OCI-LY3 (cell line): ENCODE data around the gene IRS2.

Source experiments
- H2AFZ ChIP-seq: fragments of 200-600, 300-600 bp; shearing (Covaris generic); 2 replicates; pipeline ENCODE4 v1.6.0; 2014; ENCODE audit warnings: antibody characterized with exemption, low read depth, low read length
- H3K27ac ChIP-seq: fragments of 200-600, 300-600 bp; sonication (generic); 2 replicates; pipeline ENCODE4 v1.5.1; 2014; ENCODE audit warnings: mild to moderate bottlenecking, low read length, moderate library complexity, mixed read lengths
- H3K27me3 ChIP-seq: fragments of 200-600, 300-600 bp; sonication (generic); 2 replicates; pipeline ENCODE4 v1.6.1; 2014; ENCODE audit warnings: low read depth, low read length, mixed read lengths
- H3K36me3 ChIP-seq: fragments of 200-600, 300-600 bp; sonication (generic); replicated peaks from 2 replicates; pipeline ENCODE3; 2014; ENCODE audit warnings: low read depth, low read length, mixed read lengths
- H3K4me1 ChIP-seq: fragments of 300-600, 200-600 bp; sonication (generic); 2 replicates; pipeline ENCODE4 v1.6.1; 2014; ENCODE audit warnings: low read length, mixed read lengths
- H3K4me2 ChIP-seq: fragments of 200-600, 300-600 bp; sonication (generic); 2 replicates; pipeline ENCODE4 v1.6.1; 2014; ENCODE audit warnings: low read length, mixed read lengths
- H3K4me3 ChIP-seq: fragments of 300-600, 200-600 bp; sonication (generic); 2 replicates; pipeline ENCODE4 v1.5.1; 2014; ENCODE audit warnings: antibody characterized with exemption, mild to moderate bottlenecking, low read length, moderate library complexity
- H3K79me2 ChIP-seq: fragments of 300-600, 200-600 bp; shearing (Covaris generic); 2 replicates; pipeline ENCODE4 v1.6.1; 2014; ENCODE audit warnings: mild to moderate bottlenecking, low read length, mixed read lengths
- H3K9ac ChIP-seq: fragments of 300-600, 200-600 bp; shearing (Covaris generic); 2 replicates; pipeline ENCODE4 v1.6.0; 2014; ENCODE audit warnings: mild to moderate bottlenecking, low read length, moderate library complexity
- H3K9me3 ChIP-seq: fragments of 200-600, 300-600 bp; shearing (Covaris generic); 2 replicates; pipeline ENCODE4 v1.6.1; 2014; ENCODE audit warnings: low read length, mixed read lengths; ENCODE audit not compliant: insufficient read depth
- H4K20me1 ChIP-seq: fragments of 200-600, 300-600 bp; sonication (generic); 2 replicates; pipeline ENCODE4 v1.6.1; 2016; ENCODE audit warnings: low read length, mixed read lengths; ENCODE audit not compliant: insufficient read depth
- EZH2phosphoT487 ChIP-seq: fragments of 200-600 bp; shearing (Covaris generic); IDR thresholded peaks from 2 replicates; pipeline ENCODE4 v1.6.1; 2018; ENCODE audit warnings: antibody characterized with exemption, mixed run types, low read depth
- TF ChIP-seq, protein P1 (sequence below): fragments of 200-600, 300-600 bp; sonication (generic); IDR thresholded peaks from 2 replicates; pipeline ENCODE4 v1.5.1; 2014; ENCODE audit warnings: antibody characterized with exemption, low read length, low read depth

IRS2 gene

DNA sequence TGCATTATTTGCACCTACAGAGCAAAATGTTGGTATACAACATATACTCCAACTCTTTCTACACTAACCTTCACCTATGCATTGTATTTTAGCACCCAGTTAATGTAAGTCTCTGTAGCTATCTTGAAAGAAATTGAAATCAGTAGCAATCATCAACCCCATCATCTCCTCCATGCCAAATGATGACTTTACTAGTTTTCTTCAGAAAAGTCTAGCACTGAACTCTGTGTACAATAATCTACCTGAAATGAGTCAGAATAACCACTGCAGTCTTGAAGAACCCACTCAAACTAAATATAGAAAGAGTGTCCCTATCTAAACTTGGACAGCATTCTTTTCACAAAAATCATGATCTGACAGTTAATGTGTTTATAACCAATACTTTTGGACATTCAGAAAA, 9.8 kb downstream of the IRS2 start:
- no peak for TF ChIP-seq EZH2phosphoT487
- TF ChIP-seq, protein P1, sequence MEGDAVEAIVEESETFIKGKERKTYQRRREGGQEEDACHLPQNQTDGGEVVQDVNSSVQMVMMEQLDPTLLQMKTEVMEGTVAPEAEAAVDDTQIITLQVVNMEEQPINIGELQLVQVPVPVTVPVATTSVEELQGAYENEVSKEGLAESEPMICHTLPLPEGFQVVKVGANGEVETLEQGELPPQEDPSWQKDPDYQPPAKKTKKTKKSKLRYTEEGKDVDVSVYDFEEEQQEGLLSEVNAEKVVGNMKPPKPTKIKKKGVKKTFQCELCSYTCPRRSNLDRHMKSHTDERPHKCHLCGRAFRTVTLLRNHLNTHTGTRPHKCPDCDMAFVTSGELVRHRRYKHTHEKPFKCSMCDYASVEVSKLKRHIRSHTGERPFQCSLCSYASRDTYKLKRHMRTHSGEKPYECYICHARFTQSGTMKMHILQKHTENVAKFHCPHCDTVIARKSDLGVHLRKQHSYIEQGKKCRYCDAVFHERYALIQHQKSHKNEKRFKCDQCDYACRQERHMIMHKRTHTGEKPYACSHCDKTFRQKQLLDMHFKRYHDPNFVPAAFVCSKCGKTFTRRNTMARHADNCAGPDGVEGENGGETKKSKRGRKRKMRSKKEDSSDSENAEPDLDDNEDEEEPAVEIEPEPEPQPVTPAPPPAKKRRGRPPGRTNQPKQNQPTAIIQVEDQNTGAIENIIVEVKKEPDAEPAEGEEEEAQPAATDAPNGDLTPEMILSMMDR: no peak
- Histone ChIP-seq H3K36me3 (no peaks in the 10 kb centered on the region), H2AFZ (no peak overlapping the region), H3K4me3 (no peak overlapping the region), H3K79me2 (no peaks in the 10 kb centered on the region), H3K27ac (no peak overlapping the region), H3K9me3 (no peaks in the 10 kb centered on the region), H3K27me3 (no peaks in the 10 kb centered on the region), H4K20me1 (no peaks in the 10 kb centered on the region), H3K4me1 (no peaks in the 10 kb centered on the region), H3K9ac (no peak overlapping the region), H3K4me2 (no peak overlapping the region)

DNA sequence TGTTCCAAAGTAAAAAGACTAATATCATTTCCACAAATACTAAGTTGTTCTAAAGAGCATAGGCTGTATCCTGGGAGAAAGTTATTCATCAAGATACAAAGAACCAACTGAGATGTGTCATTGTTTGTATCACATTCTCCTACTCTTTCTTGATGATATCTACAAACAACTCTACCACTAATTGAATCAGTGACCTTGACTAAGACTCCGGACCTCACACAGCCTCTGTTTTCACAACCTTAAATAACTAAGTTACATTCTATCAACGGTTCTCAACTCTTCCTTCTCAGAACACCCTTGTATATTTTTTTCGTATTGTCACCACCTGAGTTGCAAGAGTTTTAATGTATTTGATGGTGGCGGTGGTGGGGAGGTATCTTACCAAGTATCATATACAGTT, 12.6 kb downstream of the IRS2 start:
- Histone ChIP-seq H3K36me3 (no peaks in the 10 kb centered on the region), H4K20me1 (no peaks in the 10 kb centered on the region), H3K27me3 (no peaks in the 10 kb centered on the region), H3K79me2 (no peaks in the 10 kb centered on the region), H3K9ac (no peak overlapping the region), H3K4me2 (no peak overlapping the region), H3K27ac (no peak overlapping the region), H3K4me3 (no peak overlapping the region), H3K4me1 (no peaks in the 10 kb centered on the region), H3K9me3 (no peaks in the 10 kb centered on the region), H2AFZ (no peak overlapping the region)
- no peak for TF ChIP-seq EZH2phosphoT487
- TF ChIP-seq, protein P1: no peak

DNA sequence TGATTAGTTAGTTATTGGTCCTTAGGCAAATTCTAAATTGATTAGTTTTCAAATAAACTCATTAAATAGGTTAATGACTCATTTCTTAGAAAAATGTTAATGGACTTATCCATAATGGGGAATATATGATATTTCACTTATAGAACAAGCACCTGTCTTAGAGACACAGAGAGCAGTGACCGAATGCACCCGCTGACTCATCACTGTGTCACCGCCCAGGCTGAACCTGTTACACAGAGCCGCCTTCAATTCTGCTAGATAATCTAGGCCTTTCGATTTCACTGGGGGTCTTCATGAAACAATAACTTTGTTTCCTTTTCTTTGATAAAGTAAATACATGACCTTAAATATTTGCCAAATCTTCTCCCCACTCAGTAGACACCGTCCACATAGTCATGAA, 13.1 kb downstream of the IRS2 start:
- no peak overlapping the region for H3K27ac ChIP-seq
- TF ChIP-seq, protein P1: no peak
- no peak for TF ChIP-seq EZH2phosphoT487
- no peak overlapping the region for H3K4me3 ChIP-seq
- no peak overlapping the region for H3K9ac ChIP-seq
- H3K27me3 ChIP-seq: no peaks in the 10 kb centered on the region
- no peak overlapping the region for H3K4me2 ChIP-seq
- no peaks in the 10 kb centered on the region for H3K36me3 ChIP-seq
- H3K79me2 ChIP-seq: no peaks in the 10 kb centered on the region
- H3K4me1 ChIP-seq: no peaks in the 10 kb centered on the region
- no peaks in the 10 kb centered on the region for H3K9me3 ChIP-seq
- H4K20me1 ChIP-seq: no peaks in the 10 kb centered on the region
- H2AFZ ChIP-seq: no peak overlapping the region

DNA sequence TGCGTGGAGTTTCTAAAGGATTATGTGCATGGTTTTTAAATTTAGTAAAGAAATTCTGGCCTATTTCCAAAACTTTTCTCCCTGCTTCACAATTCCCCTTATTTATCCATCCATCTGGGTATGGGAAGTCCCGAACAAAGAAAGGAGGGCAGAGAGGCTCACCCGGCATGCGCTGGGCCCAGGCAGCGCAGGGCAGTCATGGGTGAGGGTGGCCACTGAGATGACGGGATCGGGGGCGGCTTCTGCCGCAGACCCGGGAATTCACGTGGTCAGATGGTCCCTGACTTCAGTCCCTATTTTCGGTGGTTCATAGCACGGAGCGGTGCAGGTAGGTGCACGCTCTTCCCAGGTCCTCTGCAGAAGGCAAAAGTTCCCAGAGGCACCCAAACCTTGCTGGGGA, 14.5 kb downstream of the IRS2 start:
- H3K4me3 ChIP-seq: no peak overlapping the region
- H3K27me3 ChIP-seq: no peaks in the 10 kb centered on the region
- H3K9me3 ChIP-seq: no peaks in the 10 kb centered on the region
- no peak overlapping the region for H2AFZ ChIP-seq
- no peaks in the 10 kb centered on the region for H3K79me2 ChIP-seq
- H3K36me3 ChIP-seq: no peaks in the 10 kb centered on the region
- H3K9ac ChIP-seq: no peak overlapping the region
- TF ChIP-seq, protein P1: no peak
- no peak for TF ChIP-seq EZH2phosphoT487
- no peaks in the 10 kb centered on the region for H4K20me1 ChIP-seq
- no peaks in the 10 kb centered on the region for H3K4me1 ChIP-seq
- no peak overlapping the region for H3K4me2 ChIP-seq
- H3K27ac ChIP-seq: no peak overlapping the region
